Neural progenitor cell (in vitro differentiated cells): ENCODE measurements around the gene IDE.

Experiments
- CTCF ChIP-seq: fragments of 200-600 bp; sonication (generic); IDR thresholded peaks from 2 replicates; pipeline ENCODE4 v1.5.1; 2017; ENCODE audit warnings: antibody characterized with exemption, mild to moderate bottlenecking
- EZH2 ChIP-seq: fragments of 200-600 bp; sonication (generic); IDR thresholded peaks from 2 replicates; pipeline ENCODE4 v1.6.1; 2017; ENCODE audit warnings: antibody characterized with exemption, mild to moderate bottlenecking, moderate library complexity

- TF ChIP-seq CTCF (no peak), EZH2 (no peak)
Measured at GRCh38 chr10:92475357-92475868, 98.5 kb downstream of the IDE start.
